MM.1S (cell line): ENCODE results near the gene PSIP1.

Source experiments
- DNase-seq: peaks from one replicate; pipeline ENCODE4 v3.0.0-alpha.2; 2015
- H2AFZ ChIP-seq: fragments of 300-600 bp; sonication (generic); 2 replicates; pipeline ENCODE4 v1.6.0; 2016; ENCODE audit warnings: antibody characterized with exemption, low read length
- H3F3A ChIP-seq: fragments of 300-600 bp; sonication (generic); 2 replicates; pipeline ENCODE4 v1.6.1; 2016; ENCODE audit warnings: mild to moderate bottlenecking, antibody characterized with exemption, low read length, moderate library complexity, mixed read lengths; ENCODE audit not compliant: insufficient read depth
- H3K27ac ChIP-seq: fragments of 300-600 bp; sonication (generic); 2 replicates; pipeline ENCODE4 v1.5.1; 2016; ENCODE audit warnings: mild to moderate bottlenecking, low read length
- H3K27me3 ChIP-seq: fragments of 300-600 bp; sonication (generic); replicated peaks from 2 replicates; pipeline ENCODE4 v1.6.0; 2016; ENCODE audit warnings: low read length; ENCODE audit not compliant: insufficient read depth
- H3K36me3 ChIP-seq: fragments of 300-600 bp; sonication (generic); replicated peaks from 2 replicates; pipeline ENCODE4 v1.6.1; 2016; ENCODE audit warnings: mild to moderate bottlenecking, low read length, mixed read lengths; ENCODE audit not compliant: insufficient read depth
- H3K4me1 ChIP-seq: fragments of 300-600 bp; sonication (generic); 2 replicates; pipeline ENCODE4 v1.6.1; 2016; ENCODE audit warnings: low read length, mixed read lengths
- H3K4me2 ChIP-seq: fragments of 300-600 bp; sonication (generic); 2 replicates; pipeline ENCODE4 v1.6.0; 2016; ENCODE audit warnings: low read depth, low read length
- H3K4me3 ChIP-seq: fragments of 300-600 bp; sonication (generic); 2 replicates; pipeline ENCODE4 v1.5.1; 2016; ENCODE audit warnings: low read length, mixed read lengths
- H3K79me2 ChIP-seq: fragments of 300-600 bp; sonication (generic); 2 replicates; pipeline ENCODE4 v1.6.1; 2016; ENCODE audit warnings: mixed run types, low read length, mixed read lengths
- H3K9ac ChIP-seq: fragments of 300-600 bp; sonication (generic); 2 replicates; pipeline ENCODE4 v1.6.1; 2016; ENCODE audit warnings: low read length, mixed read lengths
- H3K9me2 ChIP-seq: fragments of 300-600 bp; sonication (generic); replicated peaks from 2 replicates; pipeline ENCODE4 v1.6.1; 2016; ENCODE audit warnings: mild to moderate bottlenecking, low read length, mixed read lengths; ENCODE audit not compliant: insufficient read depth
- H3K9me3 ChIP-seq: fragments of 300-600 bp; sonication (generic); replicated peaks from 2 replicates; pipeline ENCODE4 v1.6.1; 2016; ENCODE audit warnings: mild to moderate bottlenecking, low read length, mixed read lengths; ENCODE audit not compliant: insufficient read depth
- H4K20me1 ChIP-seq: fragments of 300-600 bp; sonication (generic); 2 replicates; pipeline ENCODE4 v1.6.1; 2016; ENCODE audit warnings: mild to moderate bottlenecking, low read length, moderate library complexity, mixed read lengths; ENCODE audit not compliant: insufficient read depth
- CTCF ChIP-seq: fragments of 300-600 bp; sonication (generic); IDR thresholded peaks from 2 replicates; pipeline ENCODE4 v1.5.1; 2016; ENCODE audit warnings: antibody characterized with exemption, low read length, mixed read lengths
- EZH2 ChIP-seq: fragments of 300-600 bp; sonication (generic); optimal IDR thresholded peaks from 2 replicates; pipeline ENCODE3; 2017; ENCODE audit warnings: low read depth, mild to moderate bottlenecking, antibody characterized with exemption, low read length, mixed read lengths
- EZH2phosphoT487 ChIP-seq: fragments of 300-600 bp; sonication (generic); IDR thresholded peaks from 2 replicates; pipeline ENCODE4 v1.6.1; 2018; ENCODE audit warnings: antibody characterized with exemption, low read length

PSIP1 gene

GRCh38 chr9:15512889-15513288 lies 2.1 kb upstream of the PSIP1 start:
- H3K4me2 ChIP-seq, result no peak overlapping the region
- H2AFZ ChIP-seq, result no peak overlapping the region
- H3K9ac ChIP-seq, result no peak overlapping the region
- no peaks in the 10 kb centered on the region for H3K9me2 ChIP-seq
- peaks cover 7% of the 10 kb centered on the region for H3F3A ChIP-seq
- no peaks in the 10 kb centered on the region for H3K36me3 ChIP-seq
- no peak overlapping the region for H3K27ac ChIP-seq
- TF ChIP-seq CTCF, result no peak
- TF ChIP-seq EZH2phosphoT487, result no peak
- TF ChIP-seq EZH2, result no peak
- no peaks in the 10 kb centered on the region for H3K9me3 ChIP-seq
- H3K27me3 ChIP-seq, result no peaks in the 10 kb centered on the region
- no peak overlapping the region for H3K4me3 ChIP-seq
- no peaks in the 10 kb centered on the region for H3K4me1 ChIP-seq
- DNase-seq, result no peak
- H3K79me2 ChIP-seq, result peaks cover 22% of the 10 kb centered on the region
- H4K20me1 ChIP-seq, result no peaks in the 10 kb centered on the region

- no peaks in the 10 kb centered on the region for H4K20me1 ChIP-seq
- H3K79me2 ChIP-seq, result peaks cover 26% of the 10 kb centered on the region
- H3K36me3 ChIP-seq, result no peaks in the 10 kb centered on the region
- H3K9ac ChIP-seq, result no peak overlapping the region
- H3K9me3 ChIP-seq, result no peaks in the 10 kb centered on the region
- H2AFZ ChIP-seq, result no peak overlapping the region
- H3F3A ChIP-seq, result peaks cover 7% of the 10 kb centered on the region
- no peaks in the 10 kb centered on the region for H3K27me3 ChIP-seq
- no peak for TF ChIP-seq EZH2
- no peak for TF ChIP-seq EZH2phosphoT487
- TF ChIP-seq CTCF, result no peak
- no peak for DNase-seq
- H3K9me2 ChIP-seq, result no peaks in the 10 kb centered on the region
- H3K4me3 ChIP-seq, result no peak overlapping the region
- H3K4me2 ChIP-seq, result no peak overlapping the region
- no peak overlapping the region for H3K27ac ChIP-seq
- H3K4me1 ChIP-seq, result no peaks in the 10 kb centered on the region
These were observed 1.4 kb upstream of the PSIP1 start for GRCh38 chr9:15512204-15512603.

- H4K20me1 ChIP-seq, result no peaks in the 10 kb centered on the region
- no peaks in the 10 kb centered on the region for H3K9me2 ChIP-seq
- H3K36me3 ChIP-seq, result no peaks in the 10 kb centered on the region; the same call in none of the 2 replicates
- no peaks in the 10 kb centered on the region for H3K4me1 ChIP-seq
- H3K79me2 ChIP-seq, result peaks cover 31% of the 10 kb centered on the region
- H3K9me3 ChIP-seq, result no peaks in the 10 kb centered on the region
- H3K4me2 ChIP-seq, result peak overlapping the region; percentile 65
- peak overlapping the region; percentile 73 for H3K4me3 ChIP-seq
- peak overlapping the region; percentile 78 for H3K9ac ChIP-seq
- no peak for TF ChIP-seq EZH2
- TF ChIP-seq CTCF, result no peak
- TF ChIP-seq EZH2phosphoT487, result no peak
- peak overlapping the region; percentile 92; the same call in 1 of the 2 replicates for H3K27ac ChIP-seq
- no peaks in the 10 kb centered on the region for H3K27me3 ChIP-seq
- H2AFZ ChIP-seq, result 0 out of 2 replicates have a peak overlapping the region, but pooled peaks have one; percentile 31
- peak; percentile 34 for DNase-seq
- peaks cover 7% of the 10 kb centered on the region for H3F3A ChIP-seq
These were observed 610 bp downstream of the PSIP1 start for GRCh38 chr9:15509931-15510788.
